H9 (cell line): ENCODE measurements around the gene TOR1A. TPM values are rescaled to one million over a fixed set of nuclear protein-coding genes. Genes with fewer than 3 reads are reported as not detected.
A peak's percentile ranks its signal among the peaks of the same experiment; 100 is the strongest.

ENCODE experiments used
- DNase-seq: peaks from one replicate; pipeline ENCODE4 v3.0.0-alpha.2; 2017
- H2AFZ ChIP-seq: one replicate; pipeline ENCODE4 v1.6.1; 2013; ENCODE audit warnings: mild to moderate bottlenecking, low read length, control low read depth, moderate library complexity
- H2AK5ac ChIP-seq: 2 replicates; pipeline ENCODE4 v1.6.1; 2013; ENCODE audit warnings: low read length, control low read depth, mixed read lengths; ENCODE audit not compliant: insufficient read length
- H2BK120ac ChIP-seq: one replicate; pipeline ENCODE4 v1.6.1; 2013; ENCODE audit warnings: low read depth, mild to moderate bottlenecking, low read length, control low read depth, inconsistent platforms; ENCODE audit not compliant: poor library complexity, severe bottlenecking
- H2BK12ac ChIP-seq: 2 replicates; pipeline ENCODE4 v1.6.1; 2013; ENCODE audit warnings: low read length, control low read depth, mixed read lengths, low read depth; ENCODE audit not compliant: insufficient read length
- H2BK15ac ChIP-seq: 2 replicates; pipeline ENCODE4 v1.6.1; 2013; ENCODE audit warnings: low read depth, low read length, control low read depth
- H2BK20ac ChIP-seq: one replicate; pipeline ENCODE4 v1.6.1; 2013; ENCODE audit warnings: low read depth, mild to moderate bottlenecking, low read length, control low read depth, inconsistent platforms; ENCODE audit not compliant: poor library complexity, severe bottlenecking
- H2BK5ac ChIP-seq: 2 replicates; pipeline ENCODE4 v1.6.1; 2013; ENCODE audit warnings: low read length, control low read depth, mixed read lengths; ENCODE audit not compliant: insufficient read length
- H3K14ac ChIP-seq: 2 replicates; pipeline ENCODE4 v1.6.1; 2013; ENCODE audit warnings: low read length, control low read depth; ENCODE audit not compliant: insufficient read depth
- H3K18ac ChIP-seq: 2 replicates; pipeline ENCODE4 v1.6.1; 2013; ENCODE audit warnings: low read depth, mild to moderate bottlenecking, mixed read lengths, low read length, control low read depth; ENCODE audit not compliant: insufficient read length
- H3K23ac ChIP-seq: 2 replicates; pipeline ENCODE4 v1.6.1; 2013; ENCODE audit warnings: low read length, control low read depth, mixed read lengths, low read depth; ENCODE audit not compliant: insufficient read length
- H3K23me2 ChIP-seq: 2 replicates; pipeline ENCODE4 v1.6.1; 2013; ENCODE audit warnings: low read depth, mild to moderate bottlenecking, mixed read lengths, low read length, control low read depth; ENCODE audit not compliant: insufficient read length, poor library complexity, severe bottlenecking
- H3K27ac ChIP-seq: 2 replicates; pipeline ENCODE4 v1.5.1; 2013; ENCODE audit warnings: low read length, control low read depth, mixed read lengths, low read depth; ENCODE audit not compliant: insufficient read length
- H3K27me3 ChIP-seq: 2 replicates; pipeline ENCODE4 v1.6.1; 2013; ENCODE audit warnings: low read length, control low read depth, inconsistent platforms; ENCODE audit not compliant: insufficient read depth
- H3K4ac ChIP-seq: 2 replicates; pipeline ENCODE4 v1.6.1; 2013; ENCODE audit warnings: low read depth, mild to moderate bottlenecking, control low read depth, inconsistent platforms, low read length, moderate library complexity
- H3K4me1 ChIP-seq: 2 replicates; pipeline ENCODE4 v1.6.1; 2013; ENCODE audit warnings: low read length, control low read depth, inconsistent platforms; ENCODE audit not compliant: insufficient read depth
- H3K4me2 ChIP-seq: 2 replicates; pipeline ENCODE4 v1.6.1; 2013; ENCODE audit warnings: low read length, control low read depth, mixed read lengths; ENCODE audit not compliant: insufficient read length, insufficient read depth
- H3K56ac ChIP-seq: 2 replicates; pipeline ENCODE4 v1.6.1; 2013; ENCODE audit warnings: low read depth, mild to moderate bottlenecking, mixed read lengths, low read length, control low read depth; ENCODE audit not compliant: insufficient read length
- H3K79me1 ChIP-seq: 2 replicates; pipeline ENCODE4 v1.6.1; 2013; ENCODE audit warnings: low read depth, mild to moderate bottlenecking, moderate library complexity, low read length, control low read depth, inconsistent platforms; ENCODE audit not compliant: insufficient read depth, poor library complexity, severe bottlenecking
- H3K79me2 ChIP-seq: 2 replicates; pipeline ENCODE4 v1.6.1; 2013; ENCODE audit warnings: low read length, control low read depth, inconsistent platforms; ENCODE audit not compliant: insufficient read depth
- H3K9ac ChIP-seq: 2 replicates; pipeline ENCODE4 v1.6.1; 2013; ENCODE audit warnings: low read length, control low read depth, mixed read lengths; ENCODE audit not compliant: insufficient read length; ENCODE audit errors: extremely low read depth
- H3K9me3 ChIP-seq: one replicate; pipeline ENCODE4 v1.6.1; 2013; ENCODE audit warnings: low read depth, low read length, inconsistent platforms; ENCODE audit not compliant: control insufficient read depth
- H3T11ph ChIP-seq: one replicate; pipeline ENCODE4 v1.6.1; 2013; ENCODE audit warnings: mild to moderate bottlenecking, low read length, control low read depth, inconsistent platforms
- H4K20me1 ChIP-seq: one replicate; pipeline ENCODE4 v1.6.1; 2013; ENCODE audit not compliant: control insufficient read depth, insufficient read length, insufficient read depth
- H4K5ac ChIP-seq: 2 replicates; pipeline ENCODE4 v1.6.1; 2013; ENCODE audit warnings: low read depth, mild to moderate bottlenecking, mixed read lengths, low read length, control low read depth; ENCODE audit not compliant: insufficient read length
- H4K8ac ChIP-seq: replicated peaks from 2 replicates; pipeline ENCODE4 v1.6.1; 2013; ENCODE audit warnings: low read length, control low read depth, mixed read lengths, low read depth; ENCODE audit not compliant: insufficient read length
- H4K91ac ChIP-seq: 2 replicates; pipeline ENCODE4 v1.6.1; 2013; ENCODE audit warnings: low read depth, mild to moderate bottlenecking, moderate library complexity, mixed read lengths, low read length, control low read depth; ENCODE audit not compliant: insufficient read length
- H3K27ac Mint-ChIP-seq, 3 experiments: 2 replicates in 2 of 3; 3 replicates in 1 of 3; pipeline ENCODE4 v1.8.0; 2020 to 2021; ENCODE audit warnings: mixed read lengths in 3 of 3, mild to moderate bottlenecking in 1 of 3, moderate library complexity in 1 of 3
- H3K27me3 Mint-ChIP-seq: 2 replicates; pipeline ENCODE4 v1.8.0; 2021; ENCODE audit warnings: low read depth, mild to moderate bottlenecking, moderate library complexity, mixed read lengths
- H3K36me3 Mint-ChIP-seq, 3 experiments: 2 replicates in 2 of 3; 3 replicates in 1 of 3; pipeline ENCODE4 v1.8.0; 2020 to 2021; ENCODE audit warnings: low read depth in 3 of 3, mixed read lengths in 3 of 3; ENCODE audit not compliant: insufficient read depth in 1 of 3
- H3K4me1 Mint-ChIP-seq, 2 experiments: 2 replicates each; pipeline ENCODE4 v1.8.0; 2020; ENCODE audit warnings: mixed read lengths in 2 of 2
- H3K4me3 Mint-ChIP-seq, 2 experiments: 2 replicates in 1 of 2; 3 replicates in 1 of 2; pipeline ENCODE4 v1.8.0; 2020 to 2021; ENCODE audit warnings: mild to moderate bottlenecking in 2 of 2, mixed read lengths in 2 of 2, moderate library complexity in 1 of 2
- H3K9me3 Mint-ChIP-seq, 2 experiments: 2 replicates in 1 of 2; 3 replicates in 1 of 2; pipeline ENCODE4 v1.8.0; 2020; ENCODE audit warnings: mild to moderate bottlenecking in 2 of 2, mixed read lengths in 2 of 2, moderate library complexity in 1 of 2
- CTCF ChIP-seq: fragments of 200-600 bp; sonication (generic); conservative IDR thresholded peaks from 3 replicates; pipeline ENCODE4 v1.8.0; 2021; ENCODE audit warnings: antibody characterized with exemption, mild to moderate bottlenecking
- whole genome bisulfite sequencing: extraction: QIAGEN DNeasy Blood & Tissue Kit; methylation state at CpG from one replicate; pipeline ENCODE4 v1.1.7; 2013; ENCODE audit warnings: missing lambda C conversion rate, low lambda C conversion rate, mixed read lengths; ENCODE audit not compliant: insufficient read length; ENCODE audit errors: extremely low coverage; 5-methylcytosine and 5-hydroxymethylcytosine counted together
- total RNA-seq: library from RNA; stranded (reverse); gene quantifications from 2 replicates; pipeline ENCODE4 v1.2.1, GENCODE V29; 2021

The TOR1A gene
- total RNA-seq, 1 experiment from 2014 or later: 60.1 TPM

DNA sequence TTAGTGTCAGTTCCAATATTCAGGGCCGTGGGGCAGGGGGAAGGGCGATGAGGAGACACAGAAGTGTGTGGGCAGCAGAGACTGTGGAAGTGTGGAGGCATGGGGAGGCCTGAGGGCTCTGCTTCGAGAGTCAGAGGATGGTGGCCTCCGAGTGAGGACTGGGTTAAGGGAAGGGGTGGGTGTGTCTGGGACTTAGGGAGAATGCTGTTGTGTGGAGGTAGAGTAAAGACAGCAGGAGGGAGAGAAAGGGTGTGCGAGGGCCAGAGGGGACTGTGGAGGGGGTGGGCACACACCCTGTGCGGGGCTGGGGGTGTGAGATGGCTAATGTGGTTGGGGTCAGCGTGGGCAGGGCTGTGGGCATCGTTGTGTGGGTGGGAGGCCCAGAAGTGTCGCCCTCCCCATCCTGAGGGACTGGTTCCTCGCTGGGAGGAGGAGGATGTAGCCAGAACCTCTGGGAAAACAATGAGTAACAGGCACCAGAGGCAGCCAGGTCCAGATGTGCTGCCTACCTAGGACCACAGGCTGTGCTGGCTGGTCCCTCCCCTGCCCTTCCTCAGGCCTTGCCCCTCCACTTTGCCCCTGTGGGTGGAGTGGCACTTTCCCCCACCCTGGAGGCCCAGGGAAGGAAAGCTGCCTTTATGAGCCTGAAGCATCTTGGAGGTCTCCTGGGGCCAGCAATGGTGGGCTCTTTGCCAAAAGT is 15.5 kb upstream of the TOR1A start:
- no peaks in the 10 kb centered on the region for H3K9me3 ChIP-seq
- H3K4ac ChIP-seq: no peak overlapping the region
- no peak overlapping the region for H3K18ac ChIP-seq
- no peak overlapping the region for H3K56ac ChIP-seq
- no CpG with 5 or more reads among the region's 10 CpGs for WGBS
- H3K9me3 Mint-ChIP-seq: no peaks in the 10 kb centered on the region; a peak in 1 of 5 replicates
- no peak overlapping the region for H3K4me2 ChIP-seq
- no peaks in the 10 kb centered on the region for H3K27me3 ChIP-seq
- no peak overlapping the region for H2BK120ac ChIP-seq
- peaks cover 0 to 2% (median 2%) of the 10 kb centered on the region in 3 experiments; a peak in 3 of 7 replicates for H3K36me3 Mint-ChIP-seq
- no peak overlapping the region for H2BK5ac ChIP-seq
- H3K23ac ChIP-seq: no peak overlapping the region
- H3K27ac Mint-ChIP-seq: peak overlapping the region in 2 of 3 experiments; percentile 5 to 16; a peak in 4 of 7 replicates
- H4K20me1 ChIP-seq: no peaks in the 10 kb centered on the region
- no peak overlapping the region for H3T11ph ChIP-seq
- H2AK5ac ChIP-seq: no peak overlapping the region
- H3K79me2 ChIP-seq: no peaks in the 10 kb centered on the region
- peaks cover 43 to 50% of the 10 kb centered on the region in 2 experiments for H3K4me1 Mint-ChIP-seq
- no peak for TF ChIP-seq CTCF
- no peak overlapping the region for H3K9ac ChIP-seq
- no peak overlapping the region for H2BK15ac ChIP-seq
- H3K14ac ChIP-seq: peak overlapping the region; percentile 28; the same call in 1 of the 2 replicates
- no peak overlapping the region; a peak in 1 of 5 replicates for H3K4me3 Mint-ChIP-seq
- DNase-seq: no peak
- peaks cover 8% of the 10 kb centered on the region for H3K23me2 ChIP-seq
- no peak overlapping the region for H4K5ac ChIP-seq
- no peaks in the 10 kb centered on the region for H3K79me1 ChIP-seq
- H2BK12ac ChIP-seq: no peak overlapping the region
- no peak overlapping the region for H3K27ac ChIP-seq
- H3K27me3 Mint-ChIP-seq: no peaks in the 10 kb centered on the region; the same call in 1 of the 2 replicates
- no peak overlapping the region for H4K91ac ChIP-seq
- no peak overlapping the region for H4K8ac ChIP-seq
- H2BK20ac ChIP-seq: no peak overlapping the region
- H3K4me1 ChIP-seq: peaks cover 6% of the 10 kb centered on the region; the same call in 1 of the 2 replicates
- no peak overlapping the region for H2AFZ ChIP-seq
